B cell (primary cell): Measurements from ENCODE around the gene MMP11. TPM values are rescaled to one million over a fixed set of nuclear protein-coding genes. Genes with fewer than 3 reads are reported as not detected.

Experiments used
- ATAC-seq: fragments of 200-7000 bp; cut with Tn5 transposase; one replicate; pipeline ENCODE4 v1.10.0; 2021; ENCODE audit warnings: low read depth, mild to moderate bottlenecking, moderate number of reproducible peaks, moderate library complexity
- CTCF ChIA-PET: fragments of 350-600 bp; sonication (Branson Sonifier 250); formaldehyde crosslinking; loops from one replicate; lab custom pipeline; 2021; ENCODE audit warnings: antibody characterized with exemption, inconsistent platforms; lab: Charles Lee
- POLR2A ChIA-PET: fragments of 350-600 bp; sonication (Branson Sonifier 250); formaldehyde crosslinking; loops from one replicate; lab custom pipeline; 2021; ENCODE audit warnings: antibody characterized with exemption; lab: Charles Lee
- DNase-seq: peaks from one replicate; pipeline ENCODE4 v3.0.0; 2013
- H2AFZ ChIP-seq: 2 replicates; pipeline ENCODE4 v1.6.1; 2012; ENCODE audit warnings: mild to moderate bottlenecking, low read depth, low read length; ENCODE audit not compliant: insufficient read depth, poor library complexity, severe bottlenecking
- H3K27ac ChIP-seq, 2 donors: 1 replicate in 1 of 2; 2 replicates in 1 of 2; pipeline ENCODE4 v1.5.1; 2012 to 2013; ENCODE audit warnings: low read length in 2 of 2, mild to moderate bottlenecking in 2 of 2, moderate library complexity in 1 of 2
- H3K27me3 ChIP-seq, 4 experiments: fragments of 200-600 bp in 1 of 4; sonication (generic) in 1 of 4; replicated peaks in 1 of 4; 1 replicate in 2 of 4; 2 replicates in 2 of 4; pipeline versions ENCODE4 v1.6.1 to v1.7.0; 2013 to 2016; ENCODE audit warnings: low read length in 3 of 4, mild to moderate bottlenecking in 2 of 4, mixed read lengths in 1 of 4, moderate library complexity in 1 of 4; ENCODE audit not compliant: insufficient read depth in 4 of 4, control insufficient read depth in 3 of 4; ENCODE audit errors: control extremely low read depth in 1 of 4
- H3K36me3 ChIP-seq, 2 experiments: replicated peaks in 1 of 2; 1 replicate in 1 of 2; 2 replicates in 1 of 2; pipeline versions ENCODE4 v1.6.1 to v1.7.1; 2013; ENCODE audit warnings: low read length in 1 of 2; ENCODE audit not compliant: insufficient read depth in 2 of 2, control insufficient read depth in 1 of 2; ENCODE audit errors: control extremely low read depth in 1 of 2, extremely low read depth in 1 of 2
- H3K4me1 ChIP-seq, 2 donors: fragments of 200-600 bp in 1 of 2; sonication (generic) in 1 of 2; 1 replicate in 1 of 2; 2 replicates in 1 of 2; pipeline versions ENCODE4 v1.5.1 to v1.6.1; 2013 to 2017; ENCODE audit warnings: low read length in 2 of 2; ENCODE audit not compliant: control insufficient read depth in 2 of 2, insufficient read depth in 2 of 2
- H3K4me2 ChIP-seq: replicated peaks from 2 replicates; pipeline ENCODE3; 2012; ENCODE audit warnings: mild to moderate bottlenecking, low read depth, low read length; ENCODE audit not compliant: poor library complexity, severe bottlenecking
- H3K4me3 ChIP-seq, 5 experiments: fragments of 200-600 bp in 1 of 5; sonication (generic) in 1 of 5; 1 replicate in 3 of 5; 2 replicates in 2 of 5; pipeline versions ENCODE4 v1.5.1 to v1.7.0; 2011 to 2016; ENCODE audit warnings: low read length in 4 of 5, mild to moderate bottlenecking in 4 of 5, low read depth in 2 of 5, control low read depth in 1 of 5, moderate library complexity in 1 of 5; ENCODE audit not compliant: insufficient read depth in 1 of 5; ENCODE audit errors: control extremely low read depth in 1 of 5, extremely low read depth in 1 of 5
- H3K79me2 ChIP-seq: fragments of 200-600 bp; sonication (generic); one replicate; pipeline ENCODE4 v1.6.0; 2016; ENCODE audit warnings: low read length; ENCODE audit not compliant: control insufficient read depth, insufficient read depth
- H3K9ac ChIP-seq: fragments of 200-600 bp; sonication (generic); 2 replicates; pipeline ENCODE4 v1.6.1; 2017; ENCODE audit warnings: mild to moderate bottlenecking, low read length, moderate library complexity
- H3K9me3 ChIP-seq, 3 donors: one replicate each; pipeline versions ENCODE4 v1.6.1 to v1.7.1; 2013; ENCODE audit warnings: low read length in 2 of 3; ENCODE audit not compliant: control insufficient read depth in 2 of 3, insufficient read depth in 1 of 3; ENCODE audit errors: control extremely low read depth in 1 of 3
- H4K20me1 ChIP-seq: 2 replicates; pipeline ENCODE4 v1.6.0; 2012; ENCODE audit warnings: mild to moderate bottlenecking, low read length; ENCODE audit not compliant: insufficient read depth, control insufficient read depth, poor library complexity, severe bottlenecking
- H3K27ac Mint-ChIP-seq: one replicate; pipeline ENCODE4 v1.8.0; 2021; ENCODE audit warnings: mixed read lengths
- H3K27me3 Mint-ChIP-seq: one replicate; pipeline ENCODE4 v1.8.0; 2021; ENCODE audit warnings: mixed read lengths
- H3K4me1 Mint-ChIP-seq: one replicate; pipeline ENCODE4 v1.8.0; 2021; ENCODE audit warnings: mixed read lengths
- H3K4me3 Mint-ChIP-seq: one replicate; pipeline ENCODE4 v1.8.0; 2021; ENCODE audit warnings: mixed read lengths
- H3K9me3 Mint-ChIP-seq: one replicate; pipeline ENCODE4 v1.8.0; 2022; ENCODE audit warnings: mixed read lengths; ENCODE audit not compliant: insufficient read depth
- EZH2 ChIP-seq: IDR thresholded peaks from 2 replicates; pipeline ENCODE4 v1.6.1; 2012; ENCODE audit warnings: borderline replicate concordance, low read depth, mild to moderate bottlenecking, moderate library complexity, low read length; ENCODE audit not compliant: insufficient read depth, poor library complexity, severe bottlenecking
- WGBS: methylation state at CpG from one replicate; pipeline ENCODE4 v1.1.5; 2013; ENCODE audit warnings: missing lambda C conversion rate; ENCODE audit not compliant: insufficient coverage; 5-methylcytosine and 5-hydroxymethylcytosine counted together
- intact Hi-C: fragments of 100-400 bp; cut with micrococcal nuclease; formaldehyde crosslinking; loops from one replicate; pipeline ENCODE4 v1.10.0; 2022
- polyA plus RNA-seq: library from polyadenylated mRNA; depleted of rRNA; stranded (reverse); fragments of >200 nt; gene quantifications from 2 replicates; pipeline ENCODE4 v1.2.3, GENCODE V29; 2012
- total RNA-seq, 2 donors: library from RNA; stranded (reverse); fragments of 120-200 nt in 1 of 2; gene quantifications; 1 replicate in 1 of 2; 2 replicates in 1 of 2; pipeline versions ENCODE4 v1.2.3 to v1.2.4, GENCODE V29; 2013 to 2022
- TF ChIP-seq, protein P1 (sequence below): fragments of 200-600 bp; IDR thresholded peaks from one replicate; pipeline ENCODE4 v1.8.0; 2022; ENCODE audit warnings: antibody characterized with exemption, mild to moderate bottlenecking

The MMP11 gene
- total and polyA plus RNA-seq, 2 donors (not counting 1 experiment from before 2014, with no cell fraction given): 11.6 to 19.0 TPM

DNA sequence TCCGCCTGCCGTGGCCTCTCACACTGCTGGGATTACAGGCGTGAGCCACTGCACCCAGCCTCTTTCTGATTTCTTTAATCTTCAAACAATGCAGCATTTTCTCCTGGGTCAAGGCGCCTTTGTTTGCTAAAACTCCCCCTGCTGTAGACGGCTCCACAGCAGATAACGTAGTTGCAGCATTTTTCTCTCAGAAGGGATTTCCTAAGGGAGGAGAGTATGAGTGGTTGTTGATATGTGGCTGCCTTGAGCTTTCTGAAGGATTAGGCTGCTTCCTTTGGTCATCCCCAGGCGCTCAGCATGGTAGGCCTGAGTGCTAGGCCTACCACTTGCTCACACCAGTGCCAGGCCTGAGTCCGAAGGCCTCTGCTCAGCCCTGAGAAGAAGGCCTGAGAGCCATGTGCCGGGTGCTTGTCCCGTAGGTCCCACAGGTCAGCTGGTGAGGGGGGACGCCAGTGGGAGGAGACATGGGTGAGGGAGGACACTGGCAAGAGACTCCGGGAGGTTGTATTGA lies 32.2 kb downstream of the MMP11 start:
- Histone ChIP-seq H3K9ac (peak overlapping the region; percentile 3), H3K4me1 (peaks cover 63 to 73% of the 10 kb centered on the region in 2 donors), H3K27ac (peak overlapping the region; percentile 52 to 57), H3K36me3 (peaks cover 7 to 53% of the 10 kb centered on the region in 2 experiments), H4K20me1 (no peaks in the 10 kb centered on the region), H3K27me3 (no peaks in the 10 kb centered on the region), H3K4me2 (peak overlapping the region; percentile 46), H3K9me3 (no peaks in the 10 kb centered on the region), H3K4me3 (peak overlapping the region in 2 of 5 experiments; percentile 5 to 10), H3K79me2 (peaks cover 56% of the 10 kb centered on the region), H2AFZ (no peak overlapping the region)
- Mint-ChIP-seq H3K27ac (peak overlapping the region; percentile 83), H3K27me3 (no peaks in the 10 kb centered on the region), H3K4me1 (peaks cover 70% of the 10 kb centered on the region), H3K9me3 (no peaks in the 10 kb centered on the region), H3K4me3 (peak overlapping the region; percentile 81)
- WGBS: 97% methylated on average over 11 of the region's 12 CpGs
- ChIA-PET POLR2A (interaction anchor here (2.1 kb wide), 1 partner anchor 16 kb away, joined by 4 read pairs; no protein-coding TSS in a partner anchor), CTCF (interaction anchor here (1.0 to 1.7 kb wide), 6 partner anchors 11 to 109 kb away, joined by 3 to 7 read pairs (median 3); no protein-coding TSS in a partner anchor)
- intact Hi-C loops: loop anchor here (10.0 kb wide), 1 partner anchor 750 kb away; the partner anchor contains the start of genes GUCD1 and SNRPD3
- no peak for TF ChIP-seq EZH2
- TF ChIP-seq, protein P1, sequence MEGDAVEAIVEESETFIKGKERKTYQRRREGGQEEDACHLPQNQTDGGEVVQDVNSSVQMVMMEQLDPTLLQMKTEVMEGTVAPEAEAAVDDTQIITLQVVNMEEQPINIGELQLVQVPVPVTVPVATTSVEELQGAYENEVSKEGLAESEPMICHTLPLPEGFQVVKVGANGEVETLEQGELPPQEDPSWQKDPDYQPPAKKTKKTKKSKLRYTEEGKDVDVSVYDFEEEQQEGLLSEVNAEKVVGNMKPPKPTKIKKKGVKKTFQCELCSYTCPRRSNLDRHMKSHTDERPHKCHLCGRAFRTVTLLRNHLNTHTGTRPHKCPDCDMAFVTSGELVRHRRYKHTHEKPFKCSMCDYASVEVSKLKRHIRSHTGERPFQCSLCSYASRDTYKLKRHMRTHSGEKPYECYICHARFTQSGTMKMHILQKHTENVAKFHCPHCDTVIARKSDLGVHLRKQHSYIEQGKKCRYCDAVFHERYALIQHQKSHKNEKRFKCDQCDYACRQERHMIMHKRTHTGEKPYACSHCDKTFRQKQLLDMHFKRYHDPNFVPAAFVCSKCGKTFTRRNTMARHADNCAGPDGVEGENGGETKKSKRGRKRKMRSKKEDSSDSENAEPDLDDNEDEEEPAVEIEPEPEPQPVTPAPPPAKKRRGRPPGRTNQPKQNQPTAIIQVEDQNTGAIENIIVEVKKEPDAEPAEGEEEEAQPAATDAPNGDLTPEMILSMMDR: no peak
- no peak for ATAC-seq
- DNase-seq: no peak

DNA sequence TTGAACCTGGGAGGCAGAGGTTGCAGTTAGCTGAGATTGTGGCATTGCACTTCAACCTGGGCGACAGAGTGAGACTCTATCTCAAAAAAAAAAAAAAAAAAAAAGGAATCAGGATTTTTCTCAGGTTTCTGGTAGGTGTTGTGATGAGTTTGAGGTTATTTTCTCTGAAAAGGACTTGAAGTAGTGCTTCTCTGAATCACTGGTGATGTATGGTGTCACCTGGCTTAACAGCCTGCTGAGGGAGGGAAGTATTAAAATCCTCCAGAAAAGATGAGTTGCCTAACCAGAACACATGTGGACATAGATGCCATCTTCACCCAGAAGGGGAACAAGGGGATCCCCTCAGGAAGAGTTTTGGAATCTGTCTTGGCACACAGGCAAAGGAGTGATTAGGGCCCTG lies 34.2 kb downstream of the MMP11 start:
- WGBS: no CpG with 5 or more reads among the region's 1 CpG
- Histone ChIP-seq H3K9ac (no peak overlapping the region), H2AFZ (no peak overlapping the region), H3K4me1 (peaks cover 48 to 53% of the 10 kb centered on the region in 2 donors), H3K27ac (peak overlapping the region; percentile 3 to 57), H3K4me3 (no peak overlapping the region), H4K20me1 (no peaks in the 10 kb centered on the region), H3K9me3 (no peaks in the 10 kb centered on the region), H3K4me2 (peak overlapping the region; percentile 40), H3K36me3 (peaks cover 7 to 54% of the 10 kb centered on the region in 2 experiments), H3K27me3 (no peaks in the 10 kb centered on the region), H3K79me2 (peaks cover 66% of the 10 kb centered on the region)
- no peaks in the 10 kb centered on the region for H3K9me3 Mint-ChIP-seq
- intact Hi-C loops: loop anchor here (10.0 kb wide), 1 partner anchor 748 kb away; the partner anchor contains the start of genes GUCD1 and SNRPD3
- H3K27me3 Mint-ChIP-seq: no peaks in the 10 kb centered on the region
- POLR2A ChIA-PET: interaction anchor here (0.6 to 2.1 kb wide), 4 partner anchors 18 to 69 kb away, joined by 4 to 9 read pairs (median 4); partner anchors contain the start of gene ZNF70
- TF ChIP-seq EZH2: no peak
- TF ChIP-seq, protein P1: no peak
- H3K4me3 Mint-ChIP-seq: peak overlapping the region; percentile 62
- DNase-seq (no peak), ATAC-seq (no peak)
- H3K4me1 Mint-ChIP-seq: peaks cover 60% of the 10 kb centered on the region
- H3K27ac Mint-ChIP-seq: peak overlapping the region; percentile 84
- CTCF ChIA-PET: interaction anchor here (1.6 kb wide), 1 partner anchor 39 kb away, joined by 10 read pairs; no protein-coding TSS in a partner anchor
